Retinal pigment epithelial cell (primary cell): ENCODE results near the gene SLX9.

Experiments used
- DNase-seq: peaks from one replicate; pipeline ENCODE4 v3.0.0-alpha.2; 2010; ENCODE audit warnings: low read depth
- H3K4me3 ChIP-seq: 2 replicates; pipeline ENCODE4 v1.5.1; 2011; ENCODE audit warnings: mild to moderate bottlenecking, low read length, control low read depth, moderate library complexity
- TF ChIP-seq, protein P1 (sequence below): conservative IDR thresholded peaks from 2 replicates; pipeline ENCODE4 v1.5.1; 2011; ENCODE audit warnings: low read depth, low read length, control low read depth, inconsistent platforms

Gene SLX9

DNA sequence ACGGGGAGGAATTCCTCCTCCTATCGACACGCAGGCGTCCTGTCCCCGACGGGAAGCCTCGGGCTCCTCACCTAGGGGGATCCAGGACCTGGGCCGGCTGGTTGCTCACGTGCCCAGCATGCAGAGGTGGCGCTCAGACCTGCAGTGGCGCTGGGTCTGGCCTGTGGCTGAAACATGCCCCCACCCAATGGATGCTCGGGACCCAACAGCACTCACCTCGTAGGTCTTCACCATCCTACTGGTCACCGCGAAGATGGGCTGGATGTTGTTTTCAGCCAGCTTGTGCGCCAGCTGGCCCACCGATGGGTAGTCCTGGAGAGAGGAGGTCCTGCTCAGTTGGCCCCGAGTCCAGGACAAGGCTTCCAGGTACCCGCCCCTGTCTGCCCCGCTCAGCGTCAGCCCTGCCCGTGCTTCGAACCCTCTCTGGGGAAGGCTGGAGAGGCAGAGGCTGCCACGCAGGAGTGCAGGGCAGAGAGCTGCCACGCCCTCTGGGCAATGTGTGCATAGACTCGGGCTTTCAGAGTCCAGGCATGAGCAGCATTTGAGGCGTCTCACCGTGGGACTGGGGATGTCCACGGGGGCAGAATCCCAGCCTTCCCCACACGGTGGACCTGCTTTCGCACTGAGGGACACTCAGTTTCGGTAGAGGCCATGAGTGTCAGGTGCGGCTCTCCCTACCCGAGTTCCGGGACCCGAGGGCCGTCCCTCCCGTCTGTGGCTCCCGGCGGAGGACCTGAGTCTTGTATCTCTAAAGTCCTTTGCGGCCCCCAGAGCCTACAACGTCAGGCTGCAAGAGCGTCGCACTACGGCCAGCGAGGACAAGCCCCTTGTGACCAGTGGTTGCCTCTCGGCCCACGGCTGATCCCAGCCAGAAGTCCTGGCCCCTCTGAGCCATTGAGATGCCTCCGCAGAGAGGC, 40.7 kb upstream of the SLX9 start:
- DNase-seq = no peak
- TF ChIP-seq, protein P1, sequence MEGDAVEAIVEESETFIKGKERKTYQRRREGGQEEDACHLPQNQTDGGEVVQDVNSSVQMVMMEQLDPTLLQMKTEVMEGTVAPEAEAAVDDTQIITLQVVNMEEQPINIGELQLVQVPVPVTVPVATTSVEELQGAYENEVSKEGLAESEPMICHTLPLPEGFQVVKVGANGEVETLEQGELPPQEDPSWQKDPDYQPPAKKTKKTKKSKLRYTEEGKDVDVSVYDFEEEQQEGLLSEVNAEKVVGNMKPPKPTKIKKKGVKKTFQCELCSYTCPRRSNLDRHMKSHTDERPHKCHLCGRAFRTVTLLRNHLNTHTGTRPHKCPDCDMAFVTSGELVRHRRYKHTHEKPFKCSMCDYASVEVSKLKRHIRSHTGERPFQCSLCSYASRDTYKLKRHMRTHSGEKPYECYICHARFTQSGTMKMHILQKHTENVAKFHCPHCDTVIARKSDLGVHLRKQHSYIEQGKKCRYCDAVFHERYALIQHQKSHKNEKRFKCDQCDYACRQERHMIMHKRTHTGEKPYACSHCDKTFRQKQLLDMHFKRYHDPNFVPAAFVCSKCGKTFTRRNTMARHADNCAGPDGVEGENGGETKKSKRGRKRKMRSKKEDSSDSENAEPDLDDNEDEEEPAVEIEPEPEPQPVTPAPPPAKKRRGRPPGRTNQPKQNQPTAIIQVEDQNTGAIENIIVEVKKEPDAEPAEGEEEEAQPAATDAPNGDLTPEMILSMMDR = no peak
- H3K4me3 ChIP-seq = no peak overlapping the region

DNA sequence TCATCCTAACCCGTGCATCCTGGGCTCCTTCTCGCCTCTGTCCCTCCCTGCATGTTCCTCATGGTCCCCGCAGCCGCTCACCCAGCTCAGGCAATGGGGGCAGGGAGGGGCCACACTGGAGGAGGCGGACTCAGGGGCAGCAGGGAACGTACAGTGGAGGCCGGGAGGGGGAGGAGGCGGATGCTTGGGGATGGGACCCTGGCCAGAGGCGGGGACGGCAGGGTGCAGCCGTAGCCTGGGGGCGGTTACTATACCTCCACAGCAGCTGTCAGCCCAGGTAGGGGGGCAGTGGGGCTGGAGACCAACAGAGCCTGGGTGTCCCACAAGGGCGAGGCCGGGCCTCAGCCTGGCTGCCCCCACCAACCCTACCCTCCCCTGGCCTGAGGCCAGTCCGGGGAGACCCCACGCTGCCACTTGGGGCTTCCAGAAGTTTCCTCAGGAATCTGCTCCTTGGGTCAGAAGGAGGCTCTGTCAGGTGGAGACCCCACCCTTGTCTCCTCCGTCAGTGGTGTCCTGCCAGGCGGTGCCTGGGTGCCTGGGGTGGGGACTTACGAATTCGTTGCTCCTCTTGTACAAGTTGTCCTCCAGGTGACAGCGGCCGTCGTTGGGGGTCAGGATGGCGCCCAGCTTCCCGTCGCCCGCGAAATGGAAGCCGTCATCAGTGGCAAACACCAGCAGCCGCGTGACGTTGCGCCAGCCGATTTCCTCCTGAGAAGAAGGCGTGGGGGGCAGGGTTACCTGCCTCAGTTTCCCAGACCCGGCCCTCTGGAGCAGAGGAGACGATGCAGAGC, 39.9 kb upstream of the SLX9 start:
- H3K4me3 ChIP-seq = no peak overlapping the region
- TF ChIP-seq, protein P1 = no peak
- no peak for DNase-seq

DNA sequence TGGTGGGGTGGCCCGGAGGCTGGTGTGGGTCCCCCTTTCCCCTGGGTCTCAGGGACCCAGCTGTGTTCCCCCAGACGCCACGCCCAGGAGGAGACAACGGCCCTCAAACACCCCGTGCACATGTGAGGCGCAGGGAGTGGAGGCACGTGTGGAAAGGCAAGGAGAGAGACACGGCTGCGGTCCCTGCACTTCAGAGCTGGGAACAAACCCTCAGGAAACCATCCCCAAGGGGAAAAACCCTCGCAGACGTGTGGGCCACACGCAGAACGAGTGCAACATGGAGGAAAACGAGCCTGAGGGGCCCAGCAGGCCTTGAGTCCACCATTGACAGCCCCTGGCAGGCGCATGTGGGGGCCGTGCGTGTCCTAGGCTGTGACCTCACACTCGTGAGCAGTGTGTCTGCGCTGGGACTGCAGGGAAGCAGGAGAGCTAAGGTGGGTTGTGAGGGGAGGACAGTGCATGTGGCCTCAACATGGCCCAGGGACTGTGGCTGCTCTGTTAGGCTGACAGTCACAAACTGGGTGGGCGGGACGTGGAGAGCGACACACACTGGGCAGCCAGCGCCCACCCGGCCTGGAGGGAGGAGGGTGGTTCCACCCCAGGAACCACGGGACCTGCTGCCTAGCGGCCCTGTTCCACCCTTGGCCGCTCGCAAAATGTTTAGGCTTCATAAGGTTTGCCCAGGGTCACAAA, 39.1 kb upstream of the SLX9 start:
- no peak for DNase-seq
- TF ChIP-seq, protein P1 = no peak
- H3K4me3 ChIP-seq = no peak overlapping the region

DNA sequence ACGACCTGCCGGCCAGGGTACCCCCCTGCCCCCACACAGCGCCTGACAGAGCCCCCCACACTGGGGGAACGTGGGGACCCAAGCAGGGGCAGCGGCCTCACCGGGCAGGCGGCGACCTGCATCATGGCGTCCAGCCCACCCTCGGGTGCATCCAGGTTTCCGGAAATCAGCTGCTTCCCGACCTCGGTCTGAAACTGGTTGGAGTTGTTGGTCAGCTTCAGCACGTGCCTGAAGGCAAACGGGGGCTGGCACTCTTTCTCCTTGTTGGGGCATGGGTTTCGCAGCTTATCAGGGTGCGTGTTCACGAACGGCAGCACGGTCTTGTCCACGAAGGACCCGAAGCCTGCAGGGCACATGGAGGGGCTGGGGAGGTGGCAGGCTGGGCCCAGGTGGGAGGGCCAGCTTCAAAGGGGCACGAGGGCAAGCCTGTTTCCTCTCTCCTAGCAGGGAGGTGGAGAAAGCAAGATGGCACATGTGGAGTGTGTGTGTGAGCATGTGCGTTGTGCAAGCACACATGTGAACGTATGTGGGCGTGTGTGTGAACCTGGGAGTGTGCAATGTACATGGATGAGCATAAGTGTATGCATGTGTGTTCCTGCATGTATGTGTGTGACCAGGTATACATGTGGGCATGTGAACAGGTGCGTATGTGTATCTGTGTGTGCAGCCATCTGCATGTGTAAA, 38.3 kb upstream of the SLX9 start:
- no peak overlapping the region for H3K4me3 ChIP-seq
- TF ChIP-seq, protein P1 = no peak
- no peak for DNase-seq

DNA sequence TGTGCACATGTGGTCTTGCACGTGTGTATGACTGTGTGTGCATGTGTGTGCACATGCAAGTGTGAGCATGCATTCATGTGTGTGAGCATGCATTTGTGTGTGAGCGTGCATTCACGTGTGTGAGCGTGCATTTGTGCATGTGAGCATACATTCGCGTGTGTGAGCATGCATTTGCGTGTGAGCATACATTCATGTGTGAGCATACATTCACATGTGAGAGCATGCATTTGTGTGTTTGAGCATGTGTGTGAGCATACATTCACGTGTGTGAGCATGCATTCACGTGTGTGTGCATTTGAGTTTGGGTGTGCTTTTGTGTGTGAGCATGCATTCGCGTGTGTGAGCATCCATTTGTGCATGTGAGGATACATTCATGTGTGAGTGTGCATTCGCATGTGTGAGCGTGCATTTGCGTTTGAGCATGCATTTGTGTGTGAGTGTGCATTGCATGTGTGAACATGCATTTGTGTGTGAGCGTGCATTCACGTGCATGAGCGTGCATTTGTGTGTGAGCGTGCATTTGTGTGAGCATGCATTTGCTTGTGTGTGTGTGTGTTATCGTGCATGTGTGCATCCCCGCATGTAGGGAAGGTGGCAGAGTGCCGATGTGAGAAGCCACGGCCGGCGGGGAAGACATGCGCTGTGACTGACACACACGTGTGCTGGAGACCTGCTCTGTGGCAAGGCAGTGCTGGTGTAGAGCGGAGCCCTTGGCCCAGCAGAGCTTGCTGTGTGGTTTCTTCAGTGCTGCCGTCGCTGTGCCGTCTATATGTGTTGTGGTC, 37.4 kb upstream of the SLX9 start:
- TF ChIP-seq, protein P1 = no peak
- no peak overlapping the region for H3K4me3 ChIP-seq
- DNase-seq = no peak
